Suprapubic skin (tissue), 4 donors: Measurements from ENCODE around the gene BGN. TPM values are rescaled to one million over a fixed set of nuclear protein-coding genes. Genes with fewer than 3 reads are reported as not detected.

Source experiments
- DNase-seq, 2 donors: peaks; one replicate each; pipeline ENCODE4 v3.0.0-alpha.2; 2019; ENCODE audit warnings: low spot score in 2 of 2
- H3K27ac ChIP-seq: fragments of 200-600 bp; sonication (generic); one replicate; pipeline ENCODE4 v1.5.1; 2019
- H3K27me3 ChIP-seq: fragments of 200-600 bp; sonication (generic); one replicate; pipeline ENCODE4 v1.5.1; 2019
- H3K36me3 ChIP-seq: fragments of 200-600 bp; sonication (generic); one replicate; pipeline ENCODE4 v1.5.1; 2019
- H3K4me1 ChIP-seq: fragments of 200-600 bp; sonication (generic); one replicate; pipeline ENCODE4 v1.5.1; 2019
- H3K4me3 ChIP-seq: fragments of 200-600 bp; sonication (generic); one replicate; pipeline ENCODE4 v1.5.1; 2019; ENCODE audit warnings: mild to moderate bottlenecking
- H3K9me3 ChIP-seq: fragments of 200-600 bp; sonication (generic); one replicate; pipeline ENCODE4 v1.5.1; 2019
- CTCF ChIP-seq, 2 donors: fragments of 200-600 bp in 1 of 2; fragments of 450-650 bp in 1 of 2; sonication (generic) in 1 of 2; IDR thresholded peaks; one replicate each; pipeline ENCODE4 v1.5.1; 2016 to 2019; ENCODE audit warnings: antibody characterized with exemption in 2 of 2, mild to moderate bottlenecking in 1 of 2, moderate library complexity in 1 of 2
- EP300 ChIP-seq: sonication (generic); formaldehyde crosslinking; IDR thresholded peaks from one replicate; pipeline ENCODE4 v1.6.1; 2017; ENCODE audit warnings: antibody characterized with exemption
- POLR2A ChIP-seq, 2 donors: fragments of 450-650 bp; IDR thresholded peaks; one replicate each; pipeline ENCODE4 v1.6.1; 2017; ENCODE audit warnings: antibody characterized with exemption in 2 of 2, mild to moderate bottlenecking in 2 of 2, moderate library complexity in 2 of 2
- POLR2AphosphoS5 ChIP-seq, 3 donors: sonication (generic); formaldehyde crosslinking; IDR thresholded peaks; one replicate each; pipeline ENCODE4 v1.6.1; 2017; ENCODE audit warnings: antibody characterized with exemption in 3 of 3
- WGBS: methylation state at CpG from one replicate; pipeline ENCODE4 v1.1.5; 2018; 5-methylcytosine and 5-hydroxymethylcytosine counted together
- total RNA-seq, 4 donors: library from RNA; depleted of rRNA; stranded (reverse); fragments of >200 nt; gene quantifications; one replicate each; pipeline ENCODE4 v1.1.0, GENCODE V29; 2016

BGN gene
- total RNA-seq, 4 donors from 2014 or later = 24.9 to 108 (median 67.3) TPM

- no peak for TF ChIP-seq POLR2AphosphoS5 (IDR thresholded peaks at IDR 0.05)
- TF ChIP-seq CTCF (IDR thresholded peaks at IDR 0.05) = no peak
- TF ChIP-seq POLR2A (IDR thresholded peaks at IDR 0.05) = no peak
- H3K36me3 ChIP-seq = no peaks in the 10 kb centered on the region
- 51% methylated on average over 6 of the region's 12 CpGs for WGBS
- DNase-seq = no peak
- H3K27me3 ChIP-seq = peaks cover 44% of the 10 kb centered on the region
- H3K9me3 ChIP-seq = no peaks in the 10 kb centered on the region
- H3K4me3 ChIP-seq = no peak overlapping the region
- peaks cover 13% of the 10 kb centered on the region for H3K4me1 ChIP-seq
- H3K27ac ChIP-seq = no peak overlapping the region
These were observed 27.5 kb downstream of the BGN start for GRCh38 chrX:153522259-153522658.

GRCh38 chrX:153523269-153523668 lies 28.5 kb downstream of the BGN start:
- WGBS = 85% methylated on average over 7 of the region's 7 CpGs
- no peaks in the 10 kb centered on the region for H3K9me3 ChIP-seq
- no peak overlapping the region for H3K4me3 ChIP-seq
- H3K27me3 ChIP-seq = peaks cover 40% of the 10 kb centered on the region
- no peak for DNase-seq
- H3K36me3 ChIP-seq = no peaks in the 10 kb centered on the region
- TF ChIP-seq EP300 = no peak
- no peak for TF ChIP-seq POLR2A (IDR thresholded peaks at IDR 0.05)
- TF ChIP-seq POLR2AphosphoS5 (IDR thresholded peaks at IDR 0.05) = no peak
- TF ChIP-seq CTCF (IDR thresholded peaks at IDR 0.05) = no peak
- no peak overlapping the region for H3K27ac ChIP-seq
- peaks cover 9% of the 10 kb centered on the region for H3K4me1 ChIP-seq

- no peaks in the 10 kb centered on the region for H3K36me3 ChIP-seq
- WGBS = 89% methylated on average over 3 of the region's 3 CpGs
These were observed 29.5 kb downstream of the BGN start for GRCh38 chrX:153524234-153524633.

GRCh38 chrX:153525451-153525850 lies 30.7 kb downstream of the BGN start:
- no peak for DNase-seq
- no peaks in the 10 kb centered on the region for H3K36me3 ChIP-seq
- no peak overlapping the region for H3K27ac ChIP-seq
- no peaks in the 10 kb centered on the region for H3K9me3 ChIP-seq
- WGBS = 76% methylated on average over 3 of the region's 6 CpGs
- TF ChIP-seq CTCF (IDR thresholded peaks at IDR 0.05) = no peak
- no peak for TF ChIP-seq POLR2AphosphoS5 (IDR thresholded peaks at IDR 0.05)
- no peak for TF ChIP-seq POLR2A (IDR thresholded peaks at IDR 0.05)
- no peak for TF ChIP-seq EP300
- H3K4me1 ChIP-seq = peaks cover 9% of the 10 kb centered on the region
- H3K27me3 ChIP-seq = peaks cover 20% of the 10 kb centered on the region
- H3K4me3 ChIP-seq = no peak overlapping the region

More at GRCh38 chrX:153524234-153524633, 29.5 kb downstream of the BGN start:
- H3K27ac ChIP-seq = no peak overlapping the region
- H3K27me3 ChIP-seq = peaks cover 30% of the 10 kb centered on the region
- no peaks in the 10 kb centered on the region for H3K9me3 ChIP-seq
- H3K4me3 ChIP-seq = no peak overlapping the region
- TF ChIP-seq CTCF (IDR thresholded peaks at IDR 0.05) = no peak
- TF ChIP-seq POLR2AphosphoS5 (IDR thresholded peaks at IDR 0.05) = no peak
- no peak for TF ChIP-seq POLR2A (IDR thresholded peaks at IDR 0.05)
- no peak for TF ChIP-seq EP300
- DNase-seq = no peak
- peaks cover 9% of the 10 kb centered on the region for H3K4me1 ChIP-seq

GRCh38 chrX:153526042-153526441 lies 31.3 kb downstream of the BGN start:
- H3K4me3 ChIP-seq = no peak overlapping the region
- H3K27me3 ChIP-seq = peaks cover 20% of the 10 kb centered on the region
- H3K27ac ChIP-seq = no peak overlapping the region
- no peaks in the 10 kb centered on the region for H3K36me3 ChIP-seq
- no peaks in the 10 kb centered on the region for H3K9me3 ChIP-seq
- 50% methylated on average over 2 of the region's 7 CpGs for WGBS
- peaks cover 8% of the 10 kb centered on the region for H3K4me1 ChIP-seq
- TF ChIP-seq CTCF (IDR thresholded peaks at IDR 0.05) = no peak
- TF ChIP-seq EP300 = no peak
- no peak for TF ChIP-seq POLR2AphosphoS5 (IDR thresholded peaks at IDR 0.05)
- no peak for TF ChIP-seq POLR2A (IDR thresholded peaks at IDR 0.05)
- DNase-seq = no peak
